GM18519 (cell line): Measurements from ENCODE around the gene SNRNP200.

Experiments
- ATAC-seq: cut with Tn5 transposase; IDR thresholded peaks from one replicate; pipeline ENCODE4 v1.9.1; 2021; ENCODE audit warnings: mild to moderate bottlenecking, moderate library complexity; ENCODE audit not compliant: unreplicated experiment, low FRiP score

The SNRNP200 gene

DNA sequence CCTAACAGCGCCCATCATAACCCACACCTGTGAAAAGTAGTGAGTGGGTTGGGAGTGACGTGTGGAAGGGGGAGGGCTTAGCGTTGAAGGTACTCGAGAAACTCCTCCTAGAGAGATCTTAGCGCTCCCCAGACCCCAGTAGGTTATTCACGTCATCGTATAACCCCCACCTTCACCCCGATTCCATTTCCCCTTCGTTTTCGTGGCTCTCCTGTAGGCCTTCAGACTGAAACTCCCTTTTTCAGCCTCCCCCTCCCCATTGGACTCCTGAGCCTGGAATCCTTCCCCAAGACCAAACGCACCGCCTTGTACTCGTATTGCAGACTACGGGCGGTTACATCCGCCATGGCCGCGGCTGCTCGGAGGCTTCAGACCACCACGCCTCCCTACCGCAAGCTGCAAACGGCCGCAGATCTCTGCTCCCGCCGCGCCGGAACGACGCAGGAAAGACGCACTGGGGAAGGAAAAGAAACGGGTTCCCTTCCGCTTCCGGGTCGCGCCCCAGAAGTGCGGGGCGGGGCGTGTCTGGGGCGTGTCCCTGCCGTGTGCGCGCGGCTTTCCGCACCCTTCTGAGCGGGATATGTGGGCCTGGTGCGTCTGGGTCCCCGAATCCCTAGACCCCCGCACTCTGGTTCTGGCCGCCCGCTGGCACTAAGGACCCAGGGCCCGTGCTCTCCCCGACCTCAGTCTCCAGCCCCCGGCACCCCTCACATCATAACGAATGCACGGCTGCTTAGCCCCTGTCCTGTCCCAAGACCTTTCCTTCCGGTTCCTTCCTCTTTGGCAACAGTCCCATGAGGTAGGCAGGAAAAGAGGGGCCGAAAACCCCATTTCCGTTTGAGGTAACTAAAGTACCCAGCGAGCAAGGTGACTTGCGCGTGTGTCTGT is at the start of gene SNRNP200:
Gene SNRNP200, minus strand, starts transcription at position 456 of the 888 bp plus-strand sequence. Its CDS starts 109 bp downstream, at position 347.
- peak; percentile 68 for ATAC-seq

DNA sequence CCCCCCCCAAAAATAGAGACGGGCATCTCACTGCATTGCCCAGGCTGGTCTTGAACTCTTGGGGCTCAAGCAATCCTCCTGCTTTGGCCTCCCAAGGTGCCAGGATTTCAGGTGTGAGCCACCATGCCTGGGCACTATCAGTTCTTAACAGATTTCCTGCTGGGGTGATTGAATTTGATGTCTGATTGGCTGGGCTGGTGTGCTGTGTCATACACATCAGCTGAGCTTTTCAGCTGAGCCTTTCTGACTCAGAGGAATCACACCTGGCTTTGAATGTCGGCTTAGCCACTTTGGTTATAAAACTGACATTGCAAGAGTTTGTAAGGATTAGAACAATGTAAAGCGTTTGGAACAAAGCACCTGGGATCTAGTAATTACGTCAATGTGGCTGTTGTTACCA is 49.1 kb upstream of the SNRNP200 start:
- ATAC-seq = no peak

GRCh38 chr2:96353606-96354101 is 48.3 kb upstream of the SNRNP200 start:
- no peak for ATAC-seq

DNA sequence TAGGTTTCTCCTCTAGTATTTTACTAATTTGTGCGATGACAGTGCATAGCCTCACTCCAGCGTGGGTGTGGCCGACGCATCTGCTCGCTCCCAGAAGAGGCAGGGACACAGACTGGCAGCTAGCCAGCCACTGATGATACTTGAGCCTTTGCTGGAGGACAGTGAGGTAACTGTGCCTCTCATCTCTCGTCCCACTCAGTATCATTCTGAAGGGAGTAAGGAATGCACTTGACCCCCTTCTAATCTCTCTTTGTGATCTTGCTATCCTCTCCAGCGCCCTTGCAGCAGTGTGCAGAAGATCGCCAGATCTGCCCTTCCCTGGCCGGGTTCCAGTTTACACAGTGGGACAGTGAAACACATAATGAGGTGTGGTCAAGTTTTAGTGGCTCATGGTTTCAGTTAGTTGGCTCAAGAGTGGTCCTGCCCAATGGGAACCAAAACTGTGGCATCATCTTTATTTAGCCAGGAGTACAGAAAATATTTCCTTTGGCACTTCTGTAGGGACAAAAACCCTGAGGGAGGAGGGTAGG is 47.8 kb upstream of the SNRNP200 start:
- no peak for ATAC-seq

DNA sequence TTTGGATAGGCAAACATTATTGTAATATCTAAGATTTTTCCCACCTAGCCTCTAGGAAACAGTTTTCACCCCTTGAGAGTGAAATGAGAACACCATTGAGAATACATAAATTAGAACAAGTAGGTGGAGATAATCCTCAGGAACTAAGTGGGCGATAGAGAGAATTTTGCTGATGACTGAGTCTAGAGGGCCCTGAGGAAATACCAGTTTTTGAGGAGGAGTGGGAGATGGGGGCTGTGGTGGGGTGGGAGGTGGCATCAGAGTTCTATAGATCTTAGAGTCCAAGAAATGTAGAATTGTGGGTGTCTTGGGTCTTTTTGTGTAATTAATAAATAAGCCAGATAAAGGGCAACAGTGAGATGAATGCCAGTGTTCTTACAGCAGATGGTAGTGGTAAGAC is 42.0 kb upstream of the SNRNP200 start:
- ATAC-seq = no peak

GRCh38 chr2:96345868-96346462 is 40.6 kb upstream of the SNRNP200 start:
- ATAC-seq = no peak

- no peak for ATAC-seq
Measured at GRCh38 chr2:96345438-96345837, 40.1 kb upstream of the SNRNP200 start.

GRCh38 chr2:96344011-96344410 is 38.7 kb upstream of the SNRNP200 start:
- peak; percentile 69 for ATAC-seq

DNA sequence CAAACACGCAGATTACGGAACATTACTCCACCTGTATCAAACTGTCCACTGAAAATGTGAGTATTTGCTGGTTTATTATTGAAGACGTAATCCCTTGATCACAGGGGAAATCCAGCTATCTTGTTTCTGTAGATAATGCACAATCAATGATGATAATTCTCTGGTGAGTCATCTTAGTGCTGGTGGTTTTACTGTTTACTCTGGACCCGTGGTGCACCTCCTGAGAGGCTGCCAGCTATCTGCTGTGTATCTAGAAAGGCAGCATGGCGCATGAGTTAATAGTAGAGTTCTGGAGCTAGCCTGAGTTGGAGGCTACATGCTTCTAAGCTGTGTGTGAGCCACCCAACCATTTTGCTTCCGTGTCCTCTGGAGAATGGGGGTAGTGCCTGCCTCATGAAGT is 36.7 kb upstream of the SNRNP200 start:
- no peak for ATAC-seq

DNA sequence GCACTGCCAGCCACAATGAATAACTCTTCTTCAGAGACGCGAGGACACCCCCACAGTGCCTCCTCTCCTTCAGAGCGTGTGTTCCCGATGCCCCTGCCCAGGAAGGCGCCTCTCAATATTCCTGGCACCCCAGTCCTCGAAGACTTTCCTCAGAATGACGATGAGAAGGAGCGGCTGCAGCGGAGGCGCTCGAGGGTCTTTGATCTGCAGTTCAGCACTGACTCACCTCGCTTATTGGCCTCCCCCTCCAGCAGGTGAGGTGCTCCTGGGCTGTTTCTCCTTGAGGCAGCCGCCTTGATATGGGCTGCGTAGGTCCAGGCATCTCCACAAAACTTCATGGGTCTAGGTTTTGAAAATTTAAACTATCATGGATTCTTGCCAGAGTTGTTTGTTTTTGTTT is 36.3 kb upstream of the SNRNP200 start:
- no peak for ATAC-seq

DNA sequence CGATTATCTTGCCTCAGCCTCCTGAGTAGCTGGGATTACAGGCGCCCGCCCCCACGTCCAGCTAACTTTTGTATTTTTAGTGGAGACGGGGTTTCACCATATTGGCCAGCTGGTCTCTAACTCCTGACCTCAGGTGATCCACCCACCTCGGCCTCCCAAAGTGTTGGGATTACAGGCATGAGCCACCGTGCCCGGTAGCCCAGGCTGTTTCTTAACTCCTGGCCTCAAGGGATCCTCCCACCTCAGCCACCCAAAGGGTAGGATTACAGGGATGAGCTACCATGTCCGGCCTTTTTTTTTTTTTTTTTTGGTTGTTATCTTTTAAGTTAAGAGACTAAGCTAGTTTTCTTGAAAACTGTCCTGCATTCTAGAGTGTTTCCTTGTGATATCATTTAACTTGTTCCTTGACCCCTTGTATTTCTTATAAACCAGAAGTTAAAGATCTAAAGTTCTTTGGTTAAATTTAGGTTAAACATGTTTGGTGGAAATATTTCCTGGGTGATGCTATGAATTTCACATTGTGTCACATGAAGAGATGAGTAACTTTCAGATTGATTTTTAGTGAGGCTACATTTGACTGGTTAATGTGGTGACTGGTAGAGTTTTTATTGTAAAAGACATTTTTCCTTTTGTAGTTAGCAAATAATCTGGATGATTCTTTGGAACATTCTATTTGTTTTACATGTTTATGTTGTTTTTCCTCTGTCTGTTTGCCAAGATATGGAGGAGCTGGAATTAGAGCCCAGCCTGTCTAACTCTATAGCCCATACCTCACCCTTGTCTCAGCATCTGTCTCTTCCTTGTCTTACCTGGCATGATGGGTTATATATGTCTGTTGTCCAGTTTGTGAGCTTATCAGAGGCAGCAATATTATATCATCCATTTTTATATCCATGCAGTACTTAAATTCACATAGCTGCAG is 35.4 kb upstream of the SNRNP200 start:
- no peak for ATAC-seq

- ATAC-seq = no peak
Measured at GRCh38 chr2:96336873-96337272, 31.5 kb upstream of the SNRNP200 start.

- ATAC-seq = no peak
Measured at GRCh38 chr2:96336104-96336775, 30.9 kb upstream of the SNRNP200 start.

DNA sequence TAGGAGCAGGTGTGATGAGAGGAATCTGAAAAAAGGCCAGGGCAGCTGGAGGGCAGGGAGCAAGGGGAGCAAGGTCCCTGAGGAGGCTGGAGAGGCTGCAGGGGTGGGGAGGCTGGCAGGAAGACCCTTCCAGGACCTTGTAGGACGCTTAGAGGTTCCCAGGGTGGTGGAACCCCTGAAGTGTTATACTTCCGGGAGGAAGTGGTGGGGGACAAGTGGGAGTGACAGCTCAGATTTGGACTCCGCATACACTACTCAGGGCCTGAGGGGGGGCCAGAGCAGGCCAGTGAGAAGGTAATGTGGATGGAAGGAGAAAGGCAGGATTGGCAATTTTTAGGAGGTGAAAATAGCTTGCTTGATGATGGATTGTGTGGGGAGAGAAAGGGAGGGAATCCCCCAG is 28.4 kb upstream of the SNRNP200 start:
- ATAC-seq = no peak

GRCh38 chr2:96330407-96330806 is 25.1 kb upstream of the SNRNP200 start:
- no peak for ATAC-seq

DNA sequence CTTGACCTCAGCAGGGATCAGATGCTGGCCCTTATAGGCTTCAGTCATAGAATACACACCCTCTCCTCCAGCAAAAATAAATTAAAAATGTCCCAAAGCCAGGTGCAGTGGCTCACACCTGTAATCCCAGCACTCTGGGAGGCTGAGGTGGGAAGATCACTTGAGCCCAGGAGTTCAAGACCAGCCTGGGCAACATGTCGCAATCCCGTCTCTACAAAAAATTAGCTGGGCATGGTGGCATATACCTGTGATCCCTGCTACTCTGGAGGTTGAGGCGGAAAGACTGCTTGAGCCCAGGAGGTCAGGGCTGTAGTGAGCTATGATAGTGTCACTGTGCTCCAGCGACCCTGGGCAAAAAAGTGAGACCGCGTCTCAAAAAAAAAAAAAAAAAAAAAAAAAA is 24.5 kb upstream of the SNRNP200 start:
- no peak for ATAC-seq

- no peak for ATAC-seq
Measured at GRCh38 chr2:96329456-96329855, 24.1 kb upstream of the SNRNP200 start.

- no peak for ATAC-seq
Measured at GRCh38 chr2:96326990-96327820, 21.9 kb upstream of the SNRNP200 start.

- no peak for ATAC-seq
Measured at GRCh38 chr2:96326564-96326963, 21.2 kb upstream of the SNRNP200 start.
